Measurements from ENCODE around the gene CC2D2A.

CC2D2A gene

DNA sequence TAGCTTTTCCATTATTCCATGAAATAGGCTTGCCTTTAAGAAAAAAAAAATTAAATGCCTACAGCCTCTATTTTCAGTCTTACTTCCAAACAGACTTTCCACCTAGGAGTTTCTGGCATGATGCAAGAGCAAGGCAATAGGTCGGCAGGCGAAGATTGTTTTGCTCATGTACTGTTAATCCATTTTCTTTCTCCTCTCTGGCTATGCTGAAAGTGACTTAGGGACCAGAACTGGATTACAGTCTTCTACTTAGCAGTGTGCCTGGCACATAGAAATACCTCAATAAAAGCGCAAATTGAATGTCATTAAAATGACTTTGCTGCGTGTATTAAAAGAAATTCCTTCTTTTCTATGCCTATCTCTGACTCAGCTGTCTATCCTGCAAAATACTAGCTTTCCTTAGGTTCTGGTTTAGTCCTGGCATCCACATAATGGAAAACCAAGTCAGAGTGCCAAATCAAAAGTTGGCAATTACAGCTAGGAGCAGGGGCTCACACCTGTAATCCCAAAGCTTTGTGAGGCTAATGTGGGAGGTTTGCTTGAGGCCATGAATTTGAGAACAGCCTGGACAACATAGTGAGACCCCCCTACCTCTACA lies 51.9 kb downstream of the CC2D2A start:
- DNase-seq, result no peak

GRCh38 chr4:15525080-15525479 lies 55.4 kb downstream of the CC2D2A start:
- no peak for DNase-seq

GRCh38 chr4:15526924-15527592 lies 57.4 kb downstream of the CC2D2A start:
- DNase-seq, result no peak

DNA sequence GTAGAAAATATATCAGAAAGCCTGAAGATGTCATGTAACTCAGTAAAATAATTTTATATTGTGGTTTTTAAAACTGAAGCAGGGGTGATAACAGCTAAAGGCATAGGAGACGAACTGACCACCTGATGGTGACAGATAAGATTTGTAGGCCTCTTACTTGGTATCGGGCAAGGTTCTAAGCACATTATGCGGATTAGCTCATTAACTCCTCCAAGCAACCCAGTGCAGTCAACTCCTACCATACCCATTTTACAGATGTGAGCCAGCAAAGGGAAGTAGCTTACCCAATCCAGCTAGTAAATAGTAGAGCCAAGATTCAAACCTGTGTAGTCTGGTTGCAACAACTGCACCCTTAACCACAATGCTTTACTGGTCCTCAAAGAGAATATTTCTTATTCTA lies 62.1 kb downstream of the CC2D2A start:
- no peak for DNase-seq

- no peak for DNase-seq
Measured at GRCh38 chr4:15533817-15534216, 64.1 kb downstream of the CC2D2A start.

GRCh38 chr4:15535599-15535998 lies 65.9 kb downstream of the CC2D2A start:
- no peak for DNase-seq

DNA sequence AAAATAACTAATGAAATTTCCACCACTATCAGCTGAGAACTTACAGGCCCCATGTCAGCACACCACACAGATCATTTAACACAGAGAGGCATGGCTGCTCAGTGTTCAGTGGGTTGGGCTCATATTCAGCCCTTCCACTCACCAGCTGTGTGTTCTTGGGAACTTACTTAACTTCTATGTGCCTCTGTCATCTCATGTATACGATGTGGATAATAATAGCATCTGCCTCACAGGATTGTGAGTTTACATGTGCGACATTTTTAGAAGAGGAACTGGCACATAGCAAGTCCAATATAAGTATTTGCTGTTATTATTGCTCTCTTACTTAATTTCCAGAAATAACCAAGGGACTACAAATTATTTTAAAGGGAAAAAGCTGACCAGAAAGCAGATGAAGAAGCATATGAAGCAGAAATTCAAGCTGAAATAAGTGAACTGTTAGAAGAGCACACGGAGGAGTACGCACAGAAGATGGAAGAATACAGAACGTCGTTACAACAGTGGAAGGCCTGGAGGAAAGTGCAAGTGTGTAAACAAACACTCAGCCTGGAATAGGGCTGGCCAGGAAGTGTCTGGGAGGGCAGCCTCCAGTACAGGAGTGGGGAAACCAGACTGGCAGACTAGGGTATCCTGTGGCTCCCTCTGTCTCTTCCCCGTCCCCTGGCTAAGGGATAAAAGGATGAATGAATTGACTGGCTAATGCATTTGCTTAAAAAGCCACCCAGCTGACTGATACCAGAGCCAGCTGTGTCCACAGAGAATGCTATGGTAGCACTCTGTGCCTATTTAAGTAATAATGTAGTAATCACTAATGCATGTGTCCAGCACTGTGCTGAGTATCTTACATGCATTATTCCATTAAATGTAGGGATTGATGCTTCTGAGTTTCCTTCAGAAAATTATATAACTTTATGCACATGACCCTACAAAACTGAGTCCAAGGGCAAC lies 67.1 kb downstream of the CC2D2A start:
- DNase-seq, result no peak

- DNase-seq, result no peak
Measured at GRCh38 chr4:15541941-15542340, 72.3 kb downstream of the CC2D2A start.

GRCh38 chr4:15542760-15543159 lies 73.1 kb downstream of the CC2D2A start:
- no peak for DNase-seq

GRCh38 chr4:15543537-15544247 lies 74.0 kb downstream of the CC2D2A start:
- no peak for DNase-seq

- DNase-seq, result no peak
Measured at GRCh38 chr4:15544248-15544729, 74.6 kb downstream of the CC2D2A start.

DNA sequence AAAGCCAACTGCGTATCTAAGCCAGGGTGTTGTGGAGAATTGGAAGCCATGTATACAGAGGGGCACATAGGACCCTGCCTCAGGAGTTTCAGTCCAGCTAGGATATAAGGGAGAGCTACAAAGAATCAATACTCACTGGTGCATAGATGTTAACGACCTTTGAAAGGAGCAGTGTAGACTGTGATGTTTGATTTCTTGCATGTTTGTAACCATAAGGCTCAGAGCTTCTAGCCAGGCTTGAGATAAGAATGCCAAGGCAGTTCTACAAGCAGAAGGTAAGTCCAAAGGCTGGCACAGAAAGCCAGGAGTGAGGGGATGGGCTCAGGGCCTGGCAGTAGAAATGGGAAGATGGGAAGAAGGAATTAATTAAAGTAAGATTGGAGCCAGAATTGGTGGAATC lies 75.7 kb downstream of the CC2D2A start:
- no peak for DNase-seq

GRCh38 chr4:15547392-15547791 lies 77.7 kb downstream of the CC2D2A start:
- DNase-seq, result no peak

DNA sequence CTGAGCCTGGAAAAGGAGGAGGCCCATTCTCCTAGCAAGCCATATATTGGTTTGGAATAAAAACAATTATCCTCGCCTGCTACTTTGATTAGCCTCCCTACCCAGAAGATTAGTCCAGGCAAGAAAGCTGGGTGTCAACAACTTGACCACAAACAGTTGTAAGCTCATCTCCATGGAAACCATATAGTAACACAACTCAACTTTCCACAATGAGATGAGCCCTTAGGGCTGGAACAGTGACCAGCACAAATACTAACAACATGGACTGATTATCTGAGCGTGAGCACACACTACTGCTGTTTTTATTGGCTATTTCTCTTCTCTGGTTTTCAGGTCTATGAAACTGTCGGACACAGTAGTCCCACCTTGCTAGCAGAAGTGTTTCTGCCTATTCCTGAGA lies 80.8 kb downstream of the CC2D2A start:
- DNase-seq, result no peak

- DNase-seq, result no peak
Measured at GRCh38 chr4:15551740-15552446, 82.2 kb downstream of the CC2D2A start.

GRCh38 chr4:15552557-15553362 lies 83.1 kb downstream of the CC2D2A start:
- DNase-seq, result no peak

- DNase-seq, result no peak
Measured at GRCh38 chr4:15556511-15557092, 86.9 kb downstream of the CC2D2A start.

DNA sequence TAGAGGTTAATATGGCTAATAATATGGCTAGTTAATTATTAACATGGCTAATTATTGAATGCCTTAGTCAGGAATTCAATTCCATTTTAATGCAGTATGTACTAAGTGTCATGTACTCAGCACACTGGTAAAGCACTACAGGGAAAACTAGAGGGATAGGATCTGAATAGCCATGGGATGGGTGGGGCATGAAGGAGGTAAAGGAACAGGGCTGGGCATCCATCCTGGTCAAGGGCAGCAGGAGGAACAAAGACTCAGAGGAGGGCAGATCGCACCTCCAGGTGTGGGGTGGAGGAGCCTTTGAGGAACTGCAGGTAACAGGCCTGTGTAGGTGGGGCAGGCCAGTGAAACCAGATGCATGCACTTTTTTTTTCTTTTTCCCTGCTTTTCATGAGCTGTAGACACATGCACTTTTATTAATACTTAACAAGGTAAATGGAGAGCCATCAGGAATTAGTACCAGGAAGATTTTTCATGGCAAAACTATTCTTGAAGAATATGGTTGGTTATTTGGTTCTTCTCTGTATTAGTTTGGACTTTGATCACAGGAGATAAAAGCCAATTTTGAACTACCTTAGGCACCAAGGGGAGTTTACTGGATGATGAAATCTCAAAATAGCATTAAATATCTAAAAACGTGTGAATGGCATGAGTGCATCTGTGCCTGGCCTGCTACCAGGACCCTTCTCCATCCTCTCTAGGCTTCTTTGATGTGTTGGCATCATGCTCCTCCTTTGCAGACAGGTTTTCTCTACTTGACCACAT lies 88.3 kb downstream of the CC2D2A start:
- no peak for DNase-seq

GRCh38 chr4:15558561-15558960 lies 88.9 kb downstream of the CC2D2A start:
- no peak for DNase-seq

- no peak for DNase-seq
Measured at GRCh38 chr4:15562114-15562513, 92.4 kb downstream of the CC2D2A start.

Data from NCI-H2081 (cell line).